Measurements from ENCODE around the gene RBBP8NL. TPM values are rescaled to one million over a fixed set of nuclear protein-coding genes. Genes with fewer than 3 reads are reported as not detected.

RBBP8NL gene
- total and polyA plus RNA-seq, 2 donors (not counting 3 experiments of a cell fraction or from before 2014, with no cell fraction given), result not detected

DNA sequence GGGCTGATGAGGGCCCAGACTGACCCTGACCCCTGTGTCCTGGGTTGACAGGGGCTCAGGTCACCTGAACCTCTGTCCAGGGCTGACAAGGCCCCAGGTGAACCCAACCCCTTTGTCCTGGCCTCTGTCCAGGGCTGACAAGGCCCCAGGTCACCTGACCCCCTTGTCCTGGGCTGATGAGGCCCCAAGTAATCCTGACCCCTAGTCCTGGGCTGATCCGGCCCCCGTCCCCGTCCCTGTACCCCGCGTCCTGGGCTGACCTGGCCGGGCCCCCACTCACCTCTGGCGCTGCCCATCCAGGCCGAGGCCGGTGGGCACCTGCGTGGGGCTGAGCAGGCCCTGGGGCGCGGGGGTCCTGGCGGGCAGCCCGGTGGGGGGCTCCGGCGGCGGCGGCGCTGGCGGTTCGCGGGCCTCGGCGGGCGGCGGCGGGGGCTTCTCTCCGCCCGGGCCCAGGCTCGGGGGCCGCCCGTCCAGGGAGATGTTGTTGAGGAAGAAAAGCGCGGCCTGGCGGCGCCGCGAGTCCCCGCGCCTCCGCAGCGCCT is 20.6 kb downstream of the RBBP8NL start:
- FAIRE-seq, result no peak

More for the DNA sequence above, 20.6 kb downstream of the RBBP8NL start:
- DNase-seq (ENCODE audit: low read depth, low spot score), result no peak
- ChIA-PET CTCF (interaction anchor here (1.0 kb wide), 1 partner anchor 93 kb away, joined by 3 read pairs; no protein-coding TSS in a partner anchor), POLR2A (no interaction called here)
- H3K4me3 ChIP-seq (replicated peaks in 1 of 3; ENCODE audit: insufficient read depth in 1 of 3, low read depth in 1 of 3, low read length in 3 of 3), result peak overlapping the region in 2 of 3 experiments; percentile 17 to 68
- H3K9me3 ChIP-seq (replicated peaks; ENCODE audit: control insufficient read depth, insufficient read depth, low read length), result no peaks in the 10 kb centered on the region
- peak overlapping the region; percentile 47 for H3K4me2 ChIP-seq (ENCODE audit: insufficient read depth, low read length)
- BruUV-seq (replicated peaks), result no TSS peak
- no peaks in the 10 kb centered on the region for H3K36me3 ChIP-seq (ENCODE audit: control insufficient read depth in 2 of 2, extremely low read depth in 1 of 2, insufficient read depth in 2 of 2, low read length in 2 of 2)
- H3K27ac ChIP-seq (ENCODE audit: insufficient read depth, low read depth, low read length), result no peak overlapping the region
- H2AFZ ChIP-seq (ENCODE audit: low read depth, low read length), result no peak overlapping the region
- dilution Hi-C loops (cut with MboI; ENCODE audit: extremely low pct_ligation_motif_present, low sequenced_read_pairs), result no loop called here
- no peaks in the 10 kb centered on the region for H3K27me3 ChIP-seq (ENCODE audit: control insufficient read depth in 2 of 2, insufficient read depth in 2 of 2, low read length in 2 of 2)
- intact Hi-C loops (cut with micrococcal nuclease), result loop anchor here (5.0 kb wide), 1 partner anchor 211 kb away; no protein-coding TSS in a partner anchor
- H3K9me1 ChIP-seq (replicated peaks; ENCODE audit: control insufficient read depth, extremely low read depth, insufficient read depth, low read length), result no peaks in the 10 kb centered on the region
- peak overlapping the region; percentile 58 for H3K9ac ChIP-seq (replicated peaks; ENCODE audit: extremely low read depth, insufficient read depth, low read length)
- no peaks in the 10 kb centered on the region for H4K20me1 ChIP-seq (replicated peaks; ENCODE audit: control insufficient read depth, extremely low read depth, insufficient read depth, low read length)
- TF ChIP-seq EZH2 (IDR thresholded peaks at IDR 0.05; ENCODE audit: borderline replicate concordance, low read depth, low read length, severe bottlenecking) (no peak), GATA2 (IDR thresholded peaks at IDR 0.05; ENCODE audit: insufficient read depth, insufficient read length, low read depth, low read length) (no peak), JUN (IDR thresholded peaks at IDR 0.05; ENCODE audit: borderline replicate concordance, insufficient read depth, insufficient read length, low read depth) (no peak), POLR2A (IDR thresholded peaks at IDR 0.05; ENCODE audit: low read depth, low read length) (no peak), MYC (IDR thresholded peaks at IDR 0.05; ENCODE audit: low read depth, low read length) (no peak), FOS (IDR thresholded peaks at IDR 0.05; ENCODE audit: borderline replicate concordance, insufficient read depth, low read length) (no peak)
- TF ChIP-seq, protein P1, sequence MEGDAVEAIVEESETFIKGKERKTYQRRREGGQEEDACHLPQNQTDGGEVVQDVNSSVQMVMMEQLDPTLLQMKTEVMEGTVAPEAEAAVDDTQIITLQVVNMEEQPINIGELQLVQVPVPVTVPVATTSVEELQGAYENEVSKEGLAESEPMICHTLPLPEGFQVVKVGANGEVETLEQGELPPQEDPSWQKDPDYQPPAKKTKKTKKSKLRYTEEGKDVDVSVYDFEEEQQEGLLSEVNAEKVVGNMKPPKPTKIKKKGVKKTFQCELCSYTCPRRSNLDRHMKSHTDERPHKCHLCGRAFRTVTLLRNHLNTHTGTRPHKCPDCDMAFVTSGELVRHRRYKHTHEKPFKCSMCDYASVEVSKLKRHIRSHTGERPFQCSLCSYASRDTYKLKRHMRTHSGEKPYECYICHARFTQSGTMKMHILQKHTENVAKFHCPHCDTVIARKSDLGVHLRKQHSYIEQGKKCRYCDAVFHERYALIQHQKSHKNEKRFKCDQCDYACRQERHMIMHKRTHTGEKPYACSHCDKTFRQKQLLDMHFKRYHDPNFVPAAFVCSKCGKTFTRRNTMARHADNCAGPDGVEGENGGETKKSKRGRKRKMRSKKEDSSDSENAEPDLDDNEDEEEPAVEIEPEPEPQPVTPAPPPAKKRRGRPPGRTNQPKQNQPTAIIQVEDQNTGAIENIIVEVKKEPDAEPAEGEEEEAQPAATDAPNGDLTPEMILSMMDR (IDR thresholded peaks at IDR 0.05; ENCODE audit: extremely low read depth in 1 of 2, insufficient read depth in 1 of 2, low read depth in 1 of 2, low read length in 2 of 2), result no peak
- TF ChIP-seq, protein P2, sequence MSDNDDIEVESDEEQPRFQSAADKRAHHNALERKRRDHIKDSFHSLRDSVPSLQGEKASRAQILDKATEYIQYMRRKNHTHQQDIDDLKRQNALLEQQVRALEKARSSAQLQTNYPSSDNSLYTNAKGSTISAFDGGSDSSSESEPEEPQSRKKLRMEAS (IDR thresholded peaks at IDR 0.05; ENCODE audit: insufficient read depth, insufficient read length), result no peak
- peaks cover 7% of the 10 kb centered on the region for H3K79me2 ChIP-seq (ENCODE audit: control insufficient read depth, insufficient read depth, low read length)
- H3K4me1 ChIP-seq (ENCODE audit: control insufficient read depth, extremely low read depth, insufficient read depth, low read length), result peaks cover 11% of the 10 kb centered on the region
